H9 (cell line): ENCODE measurements around the gene DDX59. TPM values are rescaled to one million over a fixed set of nuclear protein-coding genes. Genes with fewer than 3 reads are reported as not detected.

Source experiments
- DNase-seq: peaks from one replicate; pipeline ENCODE4 v3.0.0-alpha.2; 2017
- H2AFZ ChIP-seq: one replicate; pipeline ENCODE4 v1.6.1; 2013; ENCODE audit warnings: mild to moderate bottlenecking, low read length, control low read depth, moderate library complexity
- H2AK5ac ChIP-seq: 2 replicates; pipeline ENCODE4 v1.6.1; 2013; ENCODE audit warnings: low read length, control low read depth, mixed read lengths; ENCODE audit not compliant: insufficient read length
- H2BK120ac ChIP-seq: one replicate; pipeline ENCODE4 v1.6.1; 2013; ENCODE audit warnings: low read depth, mild to moderate bottlenecking, low read length, control low read depth, inconsistent platforms; ENCODE audit not compliant: poor library complexity, severe bottlenecking
- H2BK12ac ChIP-seq: 2 replicates; pipeline ENCODE4 v1.6.1; 2013; ENCODE audit warnings: low read length, control low read depth, mixed read lengths, low read depth; ENCODE audit not compliant: insufficient read length
- H2BK15ac ChIP-seq: 2 replicates; pipeline ENCODE4 v1.6.1; 2013; ENCODE audit warnings: low read depth, low read length, control low read depth
- H2BK20ac ChIP-seq: one replicate; pipeline ENCODE4 v1.6.1; 2013; ENCODE audit warnings: low read depth, mild to moderate bottlenecking, low read length, control low read depth, inconsistent platforms; ENCODE audit not compliant: poor library complexity, severe bottlenecking
- H2BK5ac ChIP-seq: 2 replicates; pipeline ENCODE4 v1.6.1; 2013; ENCODE audit warnings: low read length, control low read depth, mixed read lengths; ENCODE audit not compliant: insufficient read length
- H3K14ac ChIP-seq: 2 replicates; pipeline ENCODE4 v1.6.1; 2013; ENCODE audit warnings: low read length, control low read depth; ENCODE audit not compliant: insufficient read depth
- H3K18ac ChIP-seq: 2 replicates; pipeline ENCODE4 v1.6.1; 2013; ENCODE audit warnings: low read depth, mild to moderate bottlenecking, mixed read lengths, low read length, control low read depth; ENCODE audit not compliant: insufficient read length
- H3K23ac ChIP-seq: 2 replicates; pipeline ENCODE4 v1.6.1; 2013; ENCODE audit warnings: low read length, control low read depth, mixed read lengths, low read depth; ENCODE audit not compliant: insufficient read length
- H3K23me2 ChIP-seq: 2 replicates; pipeline ENCODE4 v1.6.1; 2013; ENCODE audit warnings: low read depth, mild to moderate bottlenecking, mixed read lengths, low read length, control low read depth; ENCODE audit not compliant: insufficient read length, poor library complexity, severe bottlenecking
- H3K27ac ChIP-seq: 2 replicates; pipeline ENCODE4 v1.5.1; 2013; ENCODE audit warnings: low read length, control low read depth, mixed read lengths, low read depth; ENCODE audit not compliant: insufficient read length
- H3K27me3 ChIP-seq: 2 replicates; pipeline ENCODE4 v1.6.1; 2013; ENCODE audit warnings: low read length, control low read depth, inconsistent platforms; ENCODE audit not compliant: insufficient read depth
- H3K4ac ChIP-seq: 2 replicates; pipeline ENCODE4 v1.6.1; 2013; ENCODE audit warnings: low read depth, mild to moderate bottlenecking, control low read depth, inconsistent platforms, low read length, moderate library complexity
- H3K4me1 ChIP-seq: 2 replicates; pipeline ENCODE4 v1.6.1; 2013; ENCODE audit warnings: low read length, control low read depth, inconsistent platforms; ENCODE audit not compliant: insufficient read depth
- H3K4me2 ChIP-seq: 2 replicates; pipeline ENCODE4 v1.6.1; 2013; ENCODE audit warnings: low read length, control low read depth, mixed read lengths; ENCODE audit not compliant: insufficient read length, insufficient read depth
- H3K56ac ChIP-seq: 2 replicates; pipeline ENCODE4 v1.6.1; 2013; ENCODE audit warnings: low read depth, mild to moderate bottlenecking, mixed read lengths, low read length, control low read depth; ENCODE audit not compliant: insufficient read length
- H3K79me1 ChIP-seq: 2 replicates; pipeline ENCODE4 v1.6.1; 2013; ENCODE audit warnings: low read depth, mild to moderate bottlenecking, moderate library complexity, low read length, control low read depth, inconsistent platforms; ENCODE audit not compliant: insufficient read depth, poor library complexity, severe bottlenecking
- H3K79me2 ChIP-seq: 2 replicates; pipeline ENCODE4 v1.6.1; 2013; ENCODE audit warnings: low read length, control low read depth, inconsistent platforms; ENCODE audit not compliant: insufficient read depth
- H3K9ac ChIP-seq: 2 replicates; pipeline ENCODE4 v1.6.1; 2013; ENCODE audit warnings: low read length, control low read depth, mixed read lengths; ENCODE audit not compliant: insufficient read length; ENCODE audit errors: extremely low read depth
- H3K9me3 ChIP-seq: one replicate; pipeline ENCODE4 v1.6.1; 2013; ENCODE audit warnings: low read depth, low read length, inconsistent platforms; ENCODE audit not compliant: control insufficient read depth
- H3T11ph ChIP-seq: one replicate; pipeline ENCODE4 v1.6.1; 2013; ENCODE audit warnings: mild to moderate bottlenecking, low read length, control low read depth, inconsistent platforms
- H4K20me1 ChIP-seq: one replicate; pipeline ENCODE4 v1.6.1; 2013; ENCODE audit not compliant: control insufficient read depth, insufficient read length, insufficient read depth
- H4K5ac ChIP-seq: 2 replicates; pipeline ENCODE4 v1.6.1; 2013; ENCODE audit warnings: low read depth, mild to moderate bottlenecking, mixed read lengths, low read length, control low read depth; ENCODE audit not compliant: insufficient read length
- H4K8ac ChIP-seq: replicated peaks from 2 replicates; pipeline ENCODE4 v1.6.1; 2013; ENCODE audit warnings: low read length, control low read depth, mixed read lengths, low read depth; ENCODE audit not compliant: insufficient read length
- H4K91ac ChIP-seq: 2 replicates; pipeline ENCODE4 v1.6.1; 2013; ENCODE audit warnings: low read depth, mild to moderate bottlenecking, moderate library complexity, mixed read lengths, low read length, control low read depth; ENCODE audit not compliant: insufficient read length
- H3K27ac Mint-ChIP-seq, 3 experiments: 2 replicates in 2 of 3; 3 replicates in 1 of 3; pipeline ENCODE4 v1.8.0; 2020 to 2021; ENCODE audit warnings: mixed read lengths in 3 of 3, mild to moderate bottlenecking in 1 of 3, moderate library complexity in 1 of 3
- H3K27me3 Mint-ChIP-seq: 2 replicates; pipeline ENCODE4 v1.8.0; 2021; ENCODE audit warnings: low read depth, mild to moderate bottlenecking, moderate library complexity, mixed read lengths
- H3K36me3 Mint-ChIP-seq, 3 experiments: 2 replicates in 2 of 3; 3 replicates in 1 of 3; pipeline ENCODE4 v1.8.0; 2020 to 2021; ENCODE audit warnings: low read depth in 3 of 3, mixed read lengths in 3 of 3; ENCODE audit not compliant: insufficient read depth in 1 of 3
- H3K4me1 Mint-ChIP-seq, 2 experiments: 2 replicates each; pipeline ENCODE4 v1.8.0; 2020; ENCODE audit warnings: mixed read lengths in 2 of 2
- H3K4me3 Mint-ChIP-seq, 2 experiments: 2 replicates in 1 of 2; 3 replicates in 1 of 2; pipeline ENCODE4 v1.8.0; 2020 to 2021; ENCODE audit warnings: mild to moderate bottlenecking in 2 of 2, mixed read lengths in 2 of 2, moderate library complexity in 1 of 2
- H3K9me3 Mint-ChIP-seq, 2 experiments: 2 replicates in 1 of 2; 3 replicates in 1 of 2; pipeline ENCODE4 v1.8.0; 2020; ENCODE audit warnings: mild to moderate bottlenecking in 2 of 2, mixed read lengths in 2 of 2, moderate library complexity in 1 of 2
- WGBS: extraction: QIAGEN DNeasy Blood & Tissue Kit; methylation state at CpG from one replicate; pipeline ENCODE4 v1.1.7; 2013; ENCODE audit warnings: missing lambda C conversion rate, low lambda C conversion rate, mixed read lengths; ENCODE audit not compliant: insufficient read length; ENCODE audit errors: extremely low coverage; 5-methylcytosine and 5-hydroxymethylcytosine counted together
- total RNA-seq: library from RNA; stranded (reverse); gene quantifications from 2 replicates; pipeline ENCODE4 v1.2.1, GENCODE V29; 2021
- TF ChIP-seq, protein P1 (sequence below): fragments of 200-600 bp; sonication (generic); conservative IDR thresholded peaks from 3 replicates; pipeline ENCODE4 v1.8.0; 2021; ENCODE audit warnings: antibody characterized with exemption, mild to moderate bottlenecking

The DDX59 gene
- total RNA-seq, 1 experiment from 2014 or later = 14.0 TPM

DNA sequence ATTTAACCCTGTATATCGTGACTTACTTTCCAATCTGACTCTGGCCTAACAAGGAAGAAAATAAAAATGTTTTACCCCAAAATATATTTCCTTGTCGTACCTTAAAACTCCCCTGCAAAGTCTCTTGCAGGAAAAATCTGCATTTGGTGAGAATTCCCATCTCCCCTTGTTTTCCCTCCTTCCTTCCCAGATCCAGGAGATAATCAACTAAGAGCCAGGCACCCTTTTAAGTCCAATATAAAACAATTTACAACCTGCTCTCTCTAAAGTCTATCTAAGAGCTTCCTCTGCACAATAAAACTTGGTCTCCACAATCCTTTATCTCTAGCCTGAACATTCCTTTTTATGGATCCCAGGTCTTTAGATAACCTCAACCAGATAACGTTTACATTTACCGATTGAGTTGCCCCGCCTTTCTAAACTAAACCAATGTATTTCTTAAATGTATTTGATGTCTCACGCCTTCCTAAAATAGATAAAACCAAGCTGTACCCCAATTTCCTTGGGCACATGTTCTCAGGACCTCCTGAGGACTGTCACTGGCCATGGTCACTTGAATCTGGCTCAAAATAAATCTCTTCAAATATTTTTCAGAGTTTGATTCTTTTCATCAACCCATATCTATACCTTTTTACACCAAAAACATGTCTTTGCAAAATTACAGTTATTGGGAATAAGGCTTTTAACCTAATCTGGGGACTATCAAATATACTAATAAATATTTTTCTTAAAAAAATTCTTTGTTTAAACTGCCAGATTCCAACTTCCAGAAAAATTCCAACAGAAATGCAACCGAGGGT, 993 bp downstream of the DDX59 start:
- WGBS = no CpG with 5 or more reads among the region's 7 CpGs
- no peak overlapping the region for H2AFZ ChIP-seq

More for the DNA sequence above, 993 bp downstream of the DDX59 start:
- Histone ChIP-seq H3K4me2 (peak overlapping the region; percentile 74), H3K23me2 (peaks cover 8% of the 10 kb centered on the region), H4K5ac (no peak overlapping the region), H3K79me1 (peaks cover 4% of the 10 kb centered on the region), H2BK20ac (no peak overlapping the region), H4K8ac (no peak overlapping the region), H2BK15ac (no peak overlapping the region), H3K4ac (no peak overlapping the region; the same call in 1 of the 2 replicates), H2BK12ac (no peak overlapping the region), H3K56ac (no peak overlapping the region), H3K23ac (no peak overlapping the region), H3K4me1 (peaks cover 10% of the 10 kb centered on the region; the same call in 1 of the 2 replicates), H2BK5ac (no peak overlapping the region), H3K9me3 (no peaks in the 10 kb centered on the region), H3K18ac (no peak overlapping the region), H2AK5ac (no peak overlapping the region), H3K27me3 (no peaks in the 10 kb centered on the region), H4K20me1 (no peaks in the 10 kb centered on the region), H3K79me2 (no peaks in the 10 kb centered on the region), H4K91ac (no peak overlapping the region), H3T11ph (no peak overlapping the region), H3K9ac (no peak overlapping the region), H2BK120ac (no peak overlapping the region), H3K27ac (no peak overlapping the region), H3K14ac (no peak overlapping the region)
- H3K36me3 Mint-ChIP-seq = peaks cover 4 to 36% (median 24%) of the 10 kb centered on the region in 3 experiments; a peak in 6 of 7 replicates
- TF ChIP-seq, protein P1, sequence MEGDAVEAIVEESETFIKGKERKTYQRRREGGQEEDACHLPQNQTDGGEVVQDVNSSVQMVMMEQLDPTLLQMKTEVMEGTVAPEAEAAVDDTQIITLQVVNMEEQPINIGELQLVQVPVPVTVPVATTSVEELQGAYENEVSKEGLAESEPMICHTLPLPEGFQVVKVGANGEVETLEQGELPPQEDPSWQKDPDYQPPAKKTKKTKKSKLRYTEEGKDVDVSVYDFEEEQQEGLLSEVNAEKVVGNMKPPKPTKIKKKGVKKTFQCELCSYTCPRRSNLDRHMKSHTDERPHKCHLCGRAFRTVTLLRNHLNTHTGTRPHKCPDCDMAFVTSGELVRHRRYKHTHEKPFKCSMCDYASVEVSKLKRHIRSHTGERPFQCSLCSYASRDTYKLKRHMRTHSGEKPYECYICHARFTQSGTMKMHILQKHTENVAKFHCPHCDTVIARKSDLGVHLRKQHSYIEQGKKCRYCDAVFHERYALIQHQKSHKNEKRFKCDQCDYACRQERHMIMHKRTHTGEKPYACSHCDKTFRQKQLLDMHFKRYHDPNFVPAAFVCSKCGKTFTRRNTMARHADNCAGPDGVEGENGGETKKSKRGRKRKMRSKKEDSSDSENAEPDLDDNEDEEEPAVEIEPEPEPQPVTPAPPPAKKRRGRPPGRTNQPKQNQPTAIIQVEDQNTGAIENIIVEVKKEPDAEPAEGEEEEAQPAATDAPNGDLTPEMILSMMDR = no peak
- peak overlapping the region; percentile 83 to 85 for H3K4me3 Mint-ChIP-seq
- no peak for DNase-seq
- H3K9me3 Mint-ChIP-seq = no peaks in the 10 kb centered on the region
- no peaks in the 10 kb centered on the region for H3K27me3 Mint-ChIP-seq
- H3K27ac Mint-ChIP-seq = peak overlapping the region; percentile 94 to 95 (median 94)
- peaks cover 34 to 45% of the 10 kb centered on the region in 2 experiments for H3K4me1 Mint-ChIP-seq
